Erythroblast (primary cell): ENCODE measurements around the gene PVR.

Experiments
- GATA1 ChIP-seq: IDR thresholded peaks from 2 replicates; pipeline ENCODE4 v1.6.1; 2011; ENCODE audit warnings: low read depth, mild to moderate bottlenecking, control low read depth, low read length, moderate library complexity
- POLR2A ChIP-seq: IDR thresholded peaks from 2 replicates; pipeline ENCODE4 v1.6.1; 2011; ENCODE audit warnings: mild to moderate bottlenecking, low read length

DNA sequence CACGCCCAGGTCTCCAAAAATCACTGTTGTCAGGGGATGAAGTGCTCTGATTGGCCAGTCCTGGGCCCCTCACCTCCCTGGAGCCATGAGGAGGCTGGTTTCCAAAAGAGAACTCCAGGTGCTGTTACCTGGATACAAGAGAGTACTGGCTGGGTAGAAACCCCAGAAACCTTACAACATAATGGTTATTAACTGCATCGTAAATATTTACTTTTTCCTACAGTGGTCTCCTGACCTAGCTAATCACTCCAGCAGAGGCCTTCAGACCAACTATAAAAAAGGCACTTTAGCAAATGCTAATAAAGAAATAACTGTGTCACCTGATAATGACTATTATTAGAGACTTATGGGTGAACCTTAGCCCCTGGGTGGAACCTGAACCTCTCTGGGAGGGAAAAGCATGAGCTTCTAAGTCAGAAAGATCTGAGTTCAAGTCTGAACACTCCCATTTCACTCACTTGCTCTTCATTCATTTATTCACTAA, 31.9 kb upstream of the PVR start:
- TF ChIP-seq POLR2A (no peak), GATA1 (no peak)
